ENCODE measurements around the gene MYRF. TPM values are rescaled to one million over a fixed set of nuclear protein-coding genes. Genes with fewer than 3 reads are reported as not detected.
A peak's percentile ranks its signal among the peaks of the same experiment; 100 is the strongest.

Gene MYRF
- total and polyA plus RNA-seq, 9 of the 15 experiments (the other 6 are each of a cell fraction or from before 2014, with no cell fraction given) = 2.3 to 25.8 (median 7.1) TPM

- TF ChIP-seq ZBTB12 (CRISPR knock-in tag; IDR thresholded peaks at IDR 0.05) = peak; percentile 31; the same call in 1 of the 2 replicates
- no peak; the same call in 1 of the 2 replicates for TF ChIP-seq CBFB (CRISPR knock-in tag; IDR thresholded peaks at IDR 0.05)
- peak; percentile 29; the same call in 1 of the 2 replicates for TF ChIP-seq RFX7 (CRISPR knock-in tag; IDR thresholded peaks at IDR 0.05)
- TF ChIP-seq ZNF41 (CRISPR knock-in tag; conservative IDR thresholded peaks at IDR 0.05) = peak; percentile 47; the same call in 1 of the 2 replicates
- TF ChIP-seq NR4A1 (CRISPR knock-in tag; IDR thresholded peaks at IDR 0.05) = no peak
- peak; percentile 13; the same call in 1 of the 2 replicates for TF ChIP-seq NR4A1 (tag; IDR thresholded peaks at IDR 0.05)
- no peak; a peak in 1 of 4 replicates for TF ChIP-seq KDM1A (IDR thresholded peaks at IDR 0.05)
- 0 out of 2 replicates have a peak, but pooled peaks have one; percentile 16 for TF ChIP-seq ZNF583 (CRISPR knock-in tag; IDR thresholded peaks at IDR 0.05)
- TF ChIP-seq JUN (IDR thresholded peaks at IDR 0.05; ENCODE audit: borderline replicate concordance, low read depth, low read length) = peak; percentile 59; the same call in 1 of the 2 replicates
- TF ChIP-seq JUN (CRISPR knock-in tag; IDR thresholded peaks at IDR 0.05; ENCODE audit: borderline replicate concordance) = no peak
- peak; percentile 85 for TF ChIP-seq CXXC5 (CRISPR knock-in tag; IDR thresholded peaks at IDR 0.05)
- TF ChIP-seq POLR3G (IDR thresholded peaks at IDR 0.05; ENCODE audit: extremely low read depth, insufficient read length, insufficient replicate concordance) = no peak
- TF ChIP-seq NONO (IDR thresholded peaks at IDR 0.05; ENCODE audit: low read depth in 2 of 2, low read length in 1 of 2) = 0 out of 4 replicates have a peak, but pooled peaks of 1 of the 2 experiments have one; percentile 4
- peak; percentile 38 for TF ChIP-seq PRPF4 (IDR thresholded peaks at IDR 0.05; ENCODE audit: insufficient read depth, low read depth, low read length, poor library complexity, severe bottlenecking)
- TF ChIP-seq ZNF668 (CRISPR knock-in tag; IDR thresholded peaks at IDR 0.05) = no peak
- TF ChIP-seq POU5F1 (IDR thresholded peaks at IDR 0.05; ENCODE audit: borderline replicate concordance, low read depth, low read length, partially characterized antibody) = peak; percentile 70
- no peak for TF ChIP-seq ZBTB49 (CRISPR knock-in tag; IDR thresholded peaks at IDR 0.05; ENCODE audit: borderline replicate concordance)
- no peak for TF ChIP-seq ZNF408 (CRISPR knock-in tag; IDR thresholded peaks at IDR 0.05; ENCODE audit: low read depth)
- no peak for TF ChIP-seq SFPQ (IDR thresholded peaks at IDR 0.05; ENCODE audit: low read depth, low read length)
- 0 out of 2 replicates have a peak, but pooled peaks have one; percentile 22 for TF ChIP-seq ZNF76 (CRISPR knock-in tag; IDR thresholded peaks at IDR 0.05; ENCODE audit: borderline replicate concordance)
- TF ChIP-seq ZNF124 (CRISPR knock-in tag; IDR thresholded peaks at IDR 0.05) = no peak
- peak; percentile 96 for TF ChIP-seq POLR2B (IDR thresholded peaks at IDR 0.05; ENCODE audit: low read depth, partially characterized antibody)
Measured at GRCh38 chr11:61814958-61815789, 62.7 kb downstream of the MYRF start (continued).

Data from K562 (cell line).